ENCODE results near the gene RHOU.

The RHOU gene

DNA sequence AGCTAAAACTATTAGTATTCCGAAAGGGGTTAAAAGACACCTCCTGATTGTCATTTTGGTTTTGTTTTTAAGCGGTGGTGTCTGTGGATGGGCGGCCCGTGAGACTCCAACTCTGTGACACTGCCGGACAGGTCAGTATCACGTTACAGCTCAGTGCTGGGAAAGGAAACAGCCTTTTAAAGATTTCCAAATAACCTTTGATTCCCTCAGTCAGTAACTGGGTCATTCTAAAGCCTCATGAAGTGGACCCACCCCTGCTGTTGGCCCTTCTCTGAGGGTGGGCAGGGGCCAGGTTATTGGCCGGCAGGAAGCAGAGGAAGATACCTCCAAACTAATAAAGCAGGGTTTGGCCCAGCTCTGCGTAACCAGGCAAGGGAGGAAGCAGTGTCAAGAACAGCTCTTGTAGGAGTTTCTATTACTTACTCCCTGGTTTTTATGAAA is 2.3 kb downstream of the RHOU start:
- no peak for DNase-seq

- no peak for DNase-seq
Measured at GRCh38 chr1:228739826-228740225, 4.5 kb downstream of the RHOU start.

- DNase-seq = no peak
Measured at GRCh38 chr1:228740543-228741317, 5.5 kb downstream of the RHOU start.

DNA sequence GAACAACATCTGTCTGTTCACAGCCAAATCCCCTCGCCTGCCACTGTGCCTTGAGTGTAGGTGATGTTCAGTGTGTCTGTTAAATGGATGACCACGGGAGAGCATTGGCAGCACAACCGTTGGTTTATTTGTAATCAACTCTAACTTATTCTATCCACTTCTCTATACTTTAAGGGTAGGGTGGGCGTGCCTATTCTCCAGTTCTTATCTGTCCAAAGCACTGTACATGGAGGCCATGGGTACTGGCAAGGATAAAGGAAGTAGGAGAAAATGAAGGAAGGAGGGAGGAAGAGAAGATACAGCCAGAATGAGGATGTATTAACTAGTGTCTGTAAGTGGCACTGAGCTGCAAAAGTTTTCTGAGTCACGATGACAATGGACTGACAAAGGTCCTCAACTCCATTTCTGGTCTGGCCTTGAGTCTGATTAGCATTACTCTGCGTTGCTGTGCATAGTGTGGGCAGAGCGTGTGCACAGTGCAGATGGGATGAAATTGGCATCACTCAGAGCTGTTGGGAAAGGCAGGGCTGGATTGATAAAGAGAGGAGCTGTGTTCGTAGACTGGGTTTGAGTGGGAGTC is 7.1 kb downstream of the RHOU start:
- no peak for DNase-seq

- no peak for DNase-seq
Measured at GRCh38 chr1:228743405-228743804, 8.1 kb downstream of the RHOU start.

GRCh38 chr1:228744356-228744755 is 9.1 kb downstream of the RHOU start:
- no peak for DNase-seq

- DNase-seq = no peak
Measured at GRCh38 chr1:228744918-228745317, 9.6 kb downstream of the RHOU start.

DNA sequence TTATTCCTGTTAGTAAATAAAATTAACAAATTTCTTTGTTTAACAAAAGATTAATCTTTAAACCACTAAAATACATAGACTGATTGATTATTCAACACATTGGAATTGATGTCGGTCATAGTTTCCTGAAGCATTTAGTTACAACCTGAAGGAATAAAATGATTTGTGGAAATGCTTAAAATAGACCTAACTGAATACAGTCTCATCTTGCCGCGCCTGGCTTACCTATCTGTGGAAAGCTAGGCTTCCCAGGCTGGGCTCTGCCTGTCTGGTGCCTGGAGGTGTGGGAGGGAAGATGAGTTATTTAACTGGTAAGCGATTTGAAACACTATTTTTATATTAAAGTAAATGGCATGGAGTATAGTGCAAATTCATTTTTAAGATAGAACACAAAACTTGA is 10.2 kb downstream of the RHOU start:
- DNase-seq = no peak

DNA sequence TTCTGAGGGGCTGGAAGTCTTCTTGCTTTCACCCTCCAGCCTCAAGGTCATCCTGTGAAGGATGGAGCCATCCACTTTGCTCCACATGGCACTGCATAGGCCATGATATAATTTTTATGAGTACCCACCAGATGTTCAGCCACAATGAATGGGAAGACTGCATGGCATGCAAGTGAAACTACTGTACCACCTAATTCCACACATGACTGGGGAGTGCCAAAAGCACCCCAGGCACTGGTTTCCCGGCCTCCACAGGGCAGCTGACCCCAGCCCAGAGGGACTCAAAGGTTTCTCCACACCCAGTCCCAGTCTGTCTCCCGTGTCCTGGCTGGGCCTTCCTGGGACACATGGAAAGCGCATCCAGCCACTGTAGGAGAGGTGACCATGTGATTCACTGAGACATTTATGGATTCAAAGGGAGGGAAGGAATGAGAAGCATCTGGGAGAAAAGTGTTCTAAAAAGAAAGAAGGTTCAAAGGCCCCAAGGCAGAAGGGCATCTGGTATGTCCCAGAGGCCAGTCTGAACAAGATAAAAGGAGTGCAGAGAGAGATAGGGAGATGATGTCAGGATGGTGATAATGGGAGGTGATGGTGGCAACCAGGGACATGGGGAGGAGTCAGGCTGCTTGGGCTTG is 12.1 kb downstream of the RHOU start:
- DNase-seq = no peak

GRCh38 chr1:228748029-228748428 is 12.8 kb downstream of the RHOU start:
- no peak for DNase-seq

GRCh38 chr1:228748431-228748830 is 13.2 kb downstream of the RHOU start:
- peak in 2 of 5 experiments; percentile 12 to 94 for DNase-seq

- no peak for DNase-seq
Measured at GRCh38 chr1:228749765-228750164, 14.5 kb downstream of the RHOU start.

- no peak for DNase-seq
Measured at GRCh38 chr1:228750915-228751314, 15.6 kb downstream of the RHOU start.

DNA sequence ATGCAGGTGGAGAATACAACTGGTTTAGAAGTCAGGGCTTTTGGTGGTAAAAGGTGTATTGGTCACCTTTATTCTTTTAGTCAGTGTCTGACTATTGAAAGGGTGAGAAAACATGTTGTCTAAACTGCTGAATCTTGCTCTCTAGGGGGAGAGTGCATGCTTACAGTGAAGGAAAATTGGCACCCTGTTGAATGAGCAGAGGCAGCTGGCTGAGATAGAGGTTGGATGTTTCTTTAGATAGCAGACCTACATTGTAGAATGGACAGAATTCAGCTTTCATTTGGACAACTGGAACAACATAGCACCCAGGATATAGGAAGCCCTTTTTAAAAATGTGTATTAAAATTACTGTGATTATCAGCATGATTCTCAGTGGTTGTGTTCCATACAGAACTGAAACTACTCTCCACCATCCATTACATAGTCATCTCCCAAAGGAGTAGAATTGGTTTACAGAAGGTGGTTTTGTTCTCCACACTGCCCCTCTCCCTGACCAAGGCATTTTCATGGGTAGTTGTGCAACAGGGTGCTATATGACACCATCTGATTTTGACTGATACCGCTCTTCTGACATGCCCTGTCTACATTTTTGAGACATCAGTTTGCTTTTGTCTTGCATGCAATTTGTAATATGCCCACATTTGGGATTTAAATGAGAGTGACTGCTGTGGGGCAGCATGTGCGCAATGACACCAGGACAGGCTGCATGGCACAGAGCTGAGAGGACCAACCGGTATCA is 16.2 kb downstream of the RHOU start:
- peak in 1 of 5 experiments; percentile 53 for DNase-seq

GRCh38 chr1:228752258-228752657 is 17.0 kb downstream of the RHOU start:
- no peak for DNase-seq

- no peak for DNase-seq
Measured at GRCh38 chr1:228752675-228753265, 17.5 kb downstream of the RHOU start.

DNA sequence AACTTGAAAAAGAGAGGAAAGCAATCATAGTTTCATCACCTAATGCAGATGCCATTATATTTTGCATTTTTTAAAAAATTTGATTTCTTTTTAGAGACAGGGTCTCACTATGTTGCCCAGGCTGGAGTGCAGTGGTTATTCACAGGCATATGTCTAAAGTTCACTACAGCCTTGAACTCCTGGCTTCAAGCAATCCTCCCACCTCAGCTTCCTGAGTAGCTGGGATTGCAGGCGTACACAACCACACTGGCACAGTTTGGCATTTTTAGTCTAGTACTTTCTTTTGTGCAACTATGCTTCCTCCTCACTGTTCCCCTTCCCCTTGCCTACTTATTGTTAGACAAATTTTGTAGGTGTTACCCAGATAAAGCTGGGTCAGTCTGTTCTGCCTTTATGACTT is 18.0 kb downstream of the RHOU start:
- no peak for DNase-seq

DNA sequence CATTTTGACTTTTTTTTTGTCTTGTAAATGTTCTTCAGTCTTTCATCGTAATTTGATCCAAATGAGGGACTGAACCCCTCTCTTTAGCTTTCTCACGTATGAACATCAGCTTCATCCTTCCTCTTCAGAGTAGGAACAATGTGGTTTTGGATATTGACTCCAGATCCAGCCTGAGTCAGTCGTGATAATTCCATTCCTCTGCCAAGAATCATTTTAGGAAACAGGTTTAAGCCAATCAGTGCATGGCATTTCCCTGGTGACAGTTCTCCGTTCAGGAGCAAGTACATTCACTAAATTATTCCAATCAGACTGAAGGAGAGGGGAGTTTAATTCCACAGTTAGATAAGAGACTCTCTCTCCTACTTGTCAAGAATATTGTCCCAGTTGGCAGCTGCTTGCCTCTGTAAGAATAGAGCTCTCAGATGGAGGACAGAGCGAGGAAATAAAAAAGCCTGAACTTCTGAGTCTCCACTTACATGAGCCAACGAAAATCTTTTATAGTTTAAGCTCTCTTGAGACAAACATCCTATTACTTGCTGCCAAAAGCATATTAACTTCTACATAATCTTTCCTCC is 18.6 kb downstream of the RHOU start:
- DNase-seq = no peak

GRCh38 chr1:228754646-228755268 is 19.5 kb downstream of the RHOU start:
- DNase-seq = no peak

DNA sequence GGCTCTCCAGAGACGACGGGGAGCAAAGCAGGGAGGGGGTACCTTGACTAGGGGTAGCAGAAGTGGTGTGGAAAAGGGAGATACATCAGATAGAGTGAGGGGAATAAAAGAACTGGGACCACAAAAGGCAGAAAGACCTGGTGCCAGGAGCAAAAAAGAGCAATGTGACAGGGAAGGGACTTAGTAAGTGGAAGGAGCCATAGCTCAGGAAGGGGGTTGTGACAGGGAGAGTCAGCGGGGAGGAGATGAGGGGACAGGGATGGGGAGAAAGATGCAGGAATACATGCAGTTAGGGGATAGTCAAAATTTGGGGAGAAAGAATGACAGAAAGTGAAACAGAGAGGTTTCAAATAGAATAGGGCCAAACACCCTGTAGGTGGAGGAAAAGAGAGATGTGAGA is 20.5 kb downstream of the RHOU start:
- no peak for DNase-seq

DNA sequence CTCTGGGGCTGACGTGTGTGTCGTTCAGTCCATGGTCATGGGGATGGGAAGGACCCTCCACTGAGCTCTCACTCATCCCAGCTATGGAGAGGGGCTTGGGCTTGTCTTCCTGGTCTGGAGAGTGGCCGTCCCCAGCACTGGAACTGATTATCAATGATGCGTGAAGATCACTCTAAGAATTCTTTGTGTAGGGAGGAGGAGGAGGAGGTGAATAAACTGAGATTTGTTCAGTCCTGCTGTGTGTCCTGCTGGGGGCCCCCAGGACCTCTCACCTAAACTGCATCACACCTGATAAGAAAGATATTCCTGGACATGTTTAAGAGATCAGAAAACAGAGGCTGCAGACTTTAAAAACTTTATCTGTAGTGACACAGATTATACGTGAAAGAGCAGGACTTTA is 21.2 kb downstream of the RHOU start:
- no peak for DNase-seq

GRCh38 chr1:228758447-228758846 is 23.2 kb downstream of the RHOU start:
- no peak for DNase-seq
